Dermis blood vessel endothelial cell (primary cell): ENCODE data around the gene ROM1. TPM values are rescaled to one million over a fixed set of nuclear protein-coding genes. Genes with fewer than 3 reads are reported as not detected.
A peak's percentile ranks its signal among the peaks of the same experiment; 100 is the strongest.
"Not testable (repeated sequence)": the region's sequence is repeated elsewhere in the genome, so short reads cannot be mapped to it uniquely, and the experiment has no call there.

Experiments used
- DNase-seq: peaks from one replicate; pipeline ENCODE4 v3.0.0; 2010
- total RNA-seq: library from RNA; depleted of rRNA; stranded (reverse); fragments of >200 nt; gene quantifications from 2 replicates; pipeline ENCODE4 v1.2.3, GENCODE V29; 2014

Gene ROM1
- total RNA-seq, 1 donor from 2014 or later, result 5.6 TPM

GRCh38 chr11:62610403-62610802 lies 2.7 kb upstream of the ROM1 start:
- no peak for DNase-seq

GRCh38 chr11:62610814-62611704 lies 2.0 kb upstream of the ROM1 start:
- no peak for DNase-seq

- peak; percentile 73 for DNase-seq
Measured at GRCh38 chr11:62611705-62612365, 1.2 kb upstream of the ROM1 start.

GRCh38 chr11:62613291-62613778 lies 278 bp downstream of the ROM1 start:
- no peak for DNase-seq

- no peak for DNase-seq
Measured at GRCh38 chr11:62614275-62614674, 1.2 kb downstream of the ROM1 start.

- no peak for DNase-seq
Measured at GRCh38 chr11:62615521-62615920, 2.5 kb downstream of the ROM1 start.

GRCh38 chr11:62616957-62617356 lies 3.9 kb downstream of the ROM1 start:
- not testable (repeated sequence) for DNase-seq

GRCh38 chr11:62621027-62621566 lies 8.0 kb downstream of the ROM1 start:
- DNase-seq, result no peak

GRCh38 chr11:62621567-62622470 lies 8.8 kb downstream of the ROM1 start, which contains the start of gene B3GAT3:
B3GAT3 (minus strand) TSS chr11:62621986; CDS start chr11:62621947, 39 bp downstream.
- DNase-seq, result peak; percentile 98

GRCh38 chr11:62622476-62623089 lies 9.5 kb downstream of the ROM1 start:
- DNase-seq, result peak; percentile 51

GRCh38 chr11:62627713-62628112 lies 14.7 kb downstream of the ROM1 start:
- DNase-seq, result peak; percentile 40

- no peak for DNase-seq
Measured at GRCh38 chr11:62632492-62632891, 19.4 kb downstream of the ROM1 start.

GRCh38 chr11:62644220-62644619 lies 31.2 kb downstream of the ROM1 start:
- no peak for DNase-seq

GRCh38 chr11:62645671-62645945 lies 32.6 kb downstream of the ROM1 start:
- DNase-seq, result no peak

- DNase-seq, result peak; percentile 99
Measured at GRCh38 chr11:62645946-62646824, 33.1 kb downstream of the ROM1 start, which contains the start of gene GANAB. GANAB (minus strand) TSS chr11:62646613; CDS start chr11:62646599, 14 bp downstream.

GRCh38 chr11:62646825-62647608 lies 34.0 kb downstream of the ROM1 start:
- no peak for DNase-seq

- DNase-seq, result no peak
Measured at GRCh38 chr11:62647609-62648005, 34.5 kb downstream of the ROM1 start.

GRCh38 chr11:62648185-62648966 lies 35.3 kb downstream of the ROM1 start:
- DNase-seq, result no peak

GRCh38 chr11:62648967-62649364 lies 35.9 kb downstream of the ROM1 start:
- DNase-seq, result no peak
